GM19395 (cell line): ENCODE results near the gene ZBTB25.

Source experiments
- ATAC-seq: cut with Tn5 transposase; IDR thresholded peaks from one replicate; pipeline ENCODE4 v1.9.1; 2021; ENCODE audit warnings: mild to moderate bottlenecking, moderate library complexity; ENCODE audit not compliant: unreplicated experiment

Gene ZBTB25

GRCh38 chr14:64516969-64517368 is 13.3 kb upstream of the ZBTB25 start:
- no peak for ATAC-seq

GRCh38 chr14:64515053-64515452 is 11.4 kb upstream of the ZBTB25 start:
- no peak for ATAC-seq

- ATAC-seq: no peak
Measured at GRCh38 chr14:64513271-64513670, 9.6 kb upstream of the ZBTB25 start.

GRCh38 chr14:64510825-64511671 is 7.4 kb upstream of the ZBTB25 start:
- no peak for ATAC-seq

GRCh38 chr14:64509036-64509435 is 5.4 kb upstream of the ZBTB25 start:
- no peak for ATAC-seq

GRCh38 chr14:64508215-64508776 is 4.7 kb upstream of the ZBTB25 start:
- no peak for ATAC-seq

- ATAC-seq: no peak
Measured at GRCh38 chr14:64507376-64508156, 3.9 kb upstream of the ZBTB25 start.

GRCh38 chr14:64506721-64507120 is 3.1 kb upstream of the ZBTB25 start:
- no peak for ATAC-seq

GRCh38 chr14:64504897-64505794 is 1.5 kb upstream of the ZBTB25 start:
- peak; percentile 26 for ATAC-seq

- peak; percentile 22 for ATAC-seq
Measured at GRCh38 chr14:64504310-64504896, 765 bp upstream of the ZBTB25 start, which contains the start of gene ZBTB1. Gene ZBTB1 (plus strand): TSS chr14:64504770. CDS start chr14:64521505, 16,735 bp downstream.

GRCh38 chr14:64502887-64503433 is 678 bp downstream of the ZBTB25 start:
- no peak for ATAC-seq

GRCh38 chr14:64502456-64502855 is 1.2 kb downstream of the ZBTB25 start:
- no peak for ATAC-seq

GRCh38 chr14:64501411-64502171 is 2.0 kb downstream of the ZBTB25 start:
- ATAC-seq: no peak

GRCh38 chr14:64500088-64500487 is 3.5 kb downstream of the ZBTB25 start:
- no peak for ATAC-seq

- ATAC-seq: no peak
Measured at GRCh38 chr14:64496764-64497163, 6.9 kb downstream of the ZBTB25 start.

GRCh38 chr14:64495252-64495651 is 8.4 kb downstream of the ZBTB25 start:
- no peak for ATAC-seq

GRCh38 chr14:64493455-64493854 is 10.2 kb downstream of the ZBTB25 start:
- no peak for ATAC-seq

- ATAC-seq: no peak
Measured at GRCh38 chr14:64491637-64492036, 12.0 kb downstream of the ZBTB25 start.

GRCh38 chr14:64488590-64489099 is 15.0 kb downstream of the ZBTB25 start:
- no peak for ATAC-seq
